Measurements from ENCODE around the gene HNRNPLL. TPM values are rescaled to one million over a fixed set of nuclear protein-coding genes. Genes with fewer than 3 reads are reported as not detected.

Gene HNRNPLL
- total and polyA plus RNA-seq, 2 of the 8 experiments (the other 6 are each of a cell fraction or from before 2014, with no cell fraction given): 18.6 to 69.3 TPM

DNA sequence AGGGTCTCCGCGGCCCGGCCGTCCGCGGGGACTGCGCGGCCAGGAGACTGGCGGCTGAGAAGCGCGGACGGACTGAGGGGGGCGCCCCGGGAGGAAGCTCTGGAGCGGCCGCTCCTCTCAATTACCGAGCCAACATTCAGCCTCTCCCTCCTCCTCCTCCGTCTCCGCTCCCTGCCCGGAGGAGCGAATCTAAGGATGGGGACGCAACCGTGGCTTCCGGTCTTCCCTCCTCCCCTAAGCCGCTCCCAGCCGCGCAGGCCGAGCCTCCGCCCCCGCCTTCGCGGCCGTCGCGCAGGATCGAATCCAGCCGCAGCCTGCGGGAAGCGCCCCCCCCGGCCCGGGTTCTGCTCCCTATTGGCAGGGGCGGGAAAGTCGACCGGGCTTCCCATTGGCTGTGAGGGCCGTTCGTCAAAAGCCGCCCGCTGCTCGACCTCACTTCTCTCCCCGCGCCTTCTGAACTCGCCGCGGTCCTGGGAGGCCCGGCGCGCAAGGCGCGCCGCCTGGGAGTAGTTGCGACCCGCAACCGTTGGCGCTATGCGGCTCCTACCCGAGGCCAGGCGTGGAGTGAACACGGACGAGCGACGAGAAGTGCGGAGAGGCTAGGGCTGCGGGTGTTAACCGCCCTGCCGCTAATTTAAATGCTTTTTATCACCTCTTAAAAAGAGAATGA, at the start of gene HNRNPLL (continued):
- TF ChIP-seq, protein P1, sequence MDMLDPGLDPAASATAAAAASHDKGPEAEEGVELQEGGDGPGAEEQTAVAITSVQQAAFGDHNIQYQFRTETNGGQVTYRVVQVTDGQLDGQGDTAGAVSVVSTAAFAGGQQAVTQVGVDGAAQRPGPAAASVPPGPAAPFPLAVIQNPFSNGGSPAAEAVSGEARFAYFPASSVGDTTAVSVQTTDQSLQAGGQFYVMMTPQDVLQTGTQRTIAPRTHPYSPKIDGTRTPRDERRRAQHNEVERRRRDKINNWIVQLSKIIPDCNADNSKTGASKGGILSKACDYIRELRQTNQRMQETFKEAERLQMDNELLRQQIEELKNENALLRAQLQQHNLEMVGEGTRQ (IDR thresholded peaks at IDR 0.05; ENCODE audit: low read length): no peak
- TF ChIP-seq EZH2 (IDR thresholded peaks at IDR 0.05; ENCODE audit: low read depth, low read length, severe bottlenecking): no peak
- TF ChIP-seq RAD21 (IDR thresholded peaks at IDR 0.05 in 1 of 2, conservative IDR thresholded peaks at IDR 0.05 in 1 of 2; ENCODE audit: low read depth in 2 of 2, low read length in 2 of 2): no peak
- TF ChIP-seq TBP (IDR thresholded peaks at IDR 0.05; ENCODE audit: low read depth, low read length): peak; percentile 90
- TF ChIP-seq CHD2 (IDR thresholded peaks at IDR 0.05; ENCODE audit: low read length): peak; percentile 81
- peak; percentile 93 for TF ChIP-seq TAF1 (IDR thresholded peaks at IDR 0.05; ENCODE audit: low read depth, low read length)
- no peak for TF ChIP-seq HDAC6 (IDR thresholded peaks at IDR 0.05; ENCODE audit: low read depth, low read length)
- peak; percentile 96 for TF ChIP-seq POLR2AphosphoS5 (IDR thresholded peaks at IDR 0.05; ENCODE audit: low read depth, low read length)
- no peak for TF ChIP-seq ZNF274 (IDR thresholded peaks at IDR 0.05; ENCODE audit: borderline replicate concordance, extremely low read depth, low read length)
- TF ChIP-seq YY1 (IDR thresholded peaks at IDR 0.05; ENCODE audit: low read depth, low read length): 0 out of 2 replicates have a peak, but pooled peaks have one; percentile 4
- TF ChIP-seq SIRT6 (IDR thresholded peaks at IDR 0.05; ENCODE audit: low read length): no peak
- TF ChIP-seq CTBP2 (IDR thresholded peaks at IDR 0.05; ENCODE audit: borderline replicate concordance, insufficient read depth, insufficient read length, low read length): peak; percentile 35
- peak; percentile 98 for TF ChIP-seq EGR1 (IDR thresholded peaks at IDR 0.05; ENCODE audit: borderline replicate concordance, low read depth, low read length)
- peak; percentile 64; the same call in 1 of the 2 replicates for TF ChIP-seq GTF2F1 (IDR thresholded peaks at IDR 0.05; ENCODE audit: borderline replicate concordance, low read depth, low read length)
- peak in 1 of 2 experiments; percentile 13; a peak in 2 of 4 replicates for TF ChIP-seq SIN3A (conservative IDR thresholded peaks at IDR 0.05 in 1 of 2, IDR thresholded peaks at IDR 0.05 in 1 of 2; ENCODE audit: low read depth in 1 of 2, low read length in 2 of 2)
- peak; percentile 88 to 93 for TF ChIP-seq POLR2A (IDR thresholded peaks at IDR 0.05; ENCODE audit: control extremely low read depth in 1 of 2, low read depth in 2 of 2, low read length in 2 of 2)
- no peak for TF ChIP-seq RXRA (IDR thresholded peaks at IDR 0.05; ENCODE audit: insufficient read depth, low read depth, low read length)
- no peak for TF ChIP-seq BCL11A (IDR thresholded peaks at IDR 0.05; ENCODE audit: low read depth in 2 of 2, low read length in 2 of 2)
- TF ChIP-seq POU5F1 (IDR thresholded peaks at IDR 0.05; ENCODE audit: low read depth, low read length): no peak
- no peak for TF ChIP-seq GABPA (IDR thresholded peaks at IDR 0.05; ENCODE audit: borderline replicate concordance, insufficient read depth, low read length)
- TF ChIP-seq SP1 (IDR thresholded peaks at IDR 0.05; ENCODE audit: low read depth, low read length): peak; percentile 75
- TF ChIP-seq PHF8 (conservative IDR thresholded peaks at IDR 0.05; ENCODE audit: low read depth, low read length): peak; percentile 72; the same call in 1 of the 2 replicates
- peak; percentile 25 for TF ChIP-seq TAF7 (optimal IDR thresholded peaks at IDR 0.05; ENCODE audit: borderline replicate concordance, low read depth, low read length)

All from H1 (cell line).